ENCODE results near the gene CREB5.
"Not testable (repeated sequence)": the region's sequence is repeated elsewhere in the genome, so short reads cannot be mapped to it uniquely, and the experiment has no call there.

Gene CREB5

GRCh38 chr7:28517606-28518005, 105.3 kb downstream of the CREB5 start:
- no peak for DNase-seq

- DNase-seq: no peak
These were observed 108.0 kb downstream of the CREB5 start for GRCh38 chr7:28520074-28521015.

- no peak for DNase-seq
These were observed 112.7 kb downstream of the CREB5 start for GRCh38 chr7:28524978-28525377.

GRCh38 chr7:28528899-28529298, 116.6 kb downstream of the CREB5 start:
- DNase-seq: no peak

- no peak for DNase-seq
These were observed 117.4 kb downstream of the CREB5 start for GRCh38 chr7:28529755-28530154.

GRCh38 chr7:28530175-28530802, 118.0 kb downstream of the CREB5 start:
- no peak for DNase-seq

- DNase-seq: no peak
These were observed 118.5 kb downstream of the CREB5 start for GRCh38 chr7:28530803-28531175.

- DNase-seq: no peak
These were observed 119.0 kb downstream of the CREB5 start for GRCh38 chr7:28531291-28531690.

- no peak for DNase-seq
These were observed 119.9 kb downstream of the CREB5 start for GRCh38 chr7:28532181-28532580.

GRCh38 chr7:28533267-28533666, 120.9 kb downstream of the CREB5 start:
- DNase-seq: no peak

GRCh38 chr7:28533731-28534531, 121.6 kb downstream of the CREB5 start:
- peak; percentile 47 for DNase-seq

GRCh38 chr7:28536259-28536658, 123.9 kb downstream of the CREB5 start:
- peak; percentile 70 for DNase-seq

- DNase-seq: no peak
These were observed 127.1 kb downstream of the CREB5 start for GRCh38 chr7:28539289-28539981.

- no peak for DNase-seq
These were observed 130.1 kb downstream of the CREB5 start for GRCh38 chr7:28542410-28542809.

- DNase-seq: no peak
These were observed 132.3 kb downstream of the CREB5 start for GRCh38 chr7:28544453-28545117.

- no peak for DNase-seq
These were observed 133.7 kb downstream of the CREB5 start for GRCh38 chr7:28546067-28546466.

GRCh38 chr7:28547115-28547514, 134.8 kb downstream of the CREB5 start:
- DNase-seq: no peak

- no peak for DNase-seq
These were observed 136.1 kb downstream of the CREB5 start for GRCh38 chr7:28548416-28548815.

GRCh38 chr7:28549998-28550397, 137.7 kb downstream of the CREB5 start:
- DNase-seq: no peak

GRCh38 chr7:28550580-28551186, 138.4 kb downstream of the CREB5 start:
- DNase-seq: no peak

- DNase-seq: no peak
These were observed 139.0 kb downstream of the CREB5 start for GRCh38 chr7:28551331-28551730.

GRCh38 chr7:28551766-28552165, 139.4 kb downstream of the CREB5 start:
- not testable (repeated sequence) for DNase-seq

Data from fibroblast of skin of right biceps (primary cell).